Mammary epithelial cell (primary cell): Measurements from ENCODE around the gene ARHGEF10L.

ENCODE experiments used
- EZH2 ChIP-seq: IDR thresholded peaks from 2 replicates; pipeline ENCODE4 v1.6.1; 2012; ENCODE audit warnings: low read length, inconsistent platforms, borderline replicate concordance
- TF ChIP-seq, protein P1 (sequence below), 2 donors: IDR thresholded peaks in 1 of 2; conservative IDR thresholded peaks in 1 of 2; 2 replicates each; pipeline ENCODE4 v1.5.1; 2011 to 2012; ENCODE audit warnings: inconsistent platforms in 2 of 2, low read length in 2 of 2, mild to moderate bottlenecking in 2 of 2, control low read depth in 1 of 2, low read depth in 1 of 2; ENCODE audit not compliant: insufficient read depth in 1 of 2; ENCODE audit errors: extremely low read depth in 1 of 2

DNA sequence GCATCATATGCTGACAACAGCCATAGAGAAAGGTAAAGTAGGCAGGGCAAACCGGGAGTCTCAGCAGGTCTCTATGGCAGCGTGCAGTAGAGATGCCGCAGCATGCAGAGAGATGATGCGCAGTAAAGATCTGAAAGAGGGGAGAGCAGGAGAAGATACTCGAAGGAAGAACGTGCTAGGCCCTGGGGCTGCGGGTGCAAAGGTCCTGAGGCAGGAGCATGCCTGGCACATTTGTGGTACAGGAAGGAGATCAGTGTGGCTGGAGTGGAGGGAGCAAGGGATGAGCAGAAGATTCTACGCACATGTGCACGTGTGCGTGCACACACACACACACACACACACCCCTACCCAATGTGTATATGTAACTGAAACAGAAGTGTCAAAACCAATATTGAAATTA, 45.0 kb downstream of the ARHGEF10L start:
- TF ChIP-seq, protein P1, sequence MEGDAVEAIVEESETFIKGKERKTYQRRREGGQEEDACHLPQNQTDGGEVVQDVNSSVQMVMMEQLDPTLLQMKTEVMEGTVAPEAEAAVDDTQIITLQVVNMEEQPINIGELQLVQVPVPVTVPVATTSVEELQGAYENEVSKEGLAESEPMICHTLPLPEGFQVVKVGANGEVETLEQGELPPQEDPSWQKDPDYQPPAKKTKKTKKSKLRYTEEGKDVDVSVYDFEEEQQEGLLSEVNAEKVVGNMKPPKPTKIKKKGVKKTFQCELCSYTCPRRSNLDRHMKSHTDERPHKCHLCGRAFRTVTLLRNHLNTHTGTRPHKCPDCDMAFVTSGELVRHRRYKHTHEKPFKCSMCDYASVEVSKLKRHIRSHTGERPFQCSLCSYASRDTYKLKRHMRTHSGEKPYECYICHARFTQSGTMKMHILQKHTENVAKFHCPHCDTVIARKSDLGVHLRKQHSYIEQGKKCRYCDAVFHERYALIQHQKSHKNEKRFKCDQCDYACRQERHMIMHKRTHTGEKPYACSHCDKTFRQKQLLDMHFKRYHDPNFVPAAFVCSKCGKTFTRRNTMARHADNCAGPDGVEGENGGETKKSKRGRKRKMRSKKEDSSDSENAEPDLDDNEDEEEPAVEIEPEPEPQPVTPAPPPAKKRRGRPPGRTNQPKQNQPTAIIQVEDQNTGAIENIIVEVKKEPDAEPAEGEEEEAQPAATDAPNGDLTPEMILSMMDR (conservative IDR thresholded peaks at IDR 0.05 in 1 of 2, IDR thresholded peaks at IDR 0.05 in 1 of 2; ENCODE audit: extremely low read depth in 1 of 2, insufficient read depth in 1 of 2, low read depth in 1 of 2, low read length in 2 of 2): no peak
- no peak for TF ChIP-seq EZH2
